ENCODE results near the gene UBAC2.

Gene UBAC2

DNA sequence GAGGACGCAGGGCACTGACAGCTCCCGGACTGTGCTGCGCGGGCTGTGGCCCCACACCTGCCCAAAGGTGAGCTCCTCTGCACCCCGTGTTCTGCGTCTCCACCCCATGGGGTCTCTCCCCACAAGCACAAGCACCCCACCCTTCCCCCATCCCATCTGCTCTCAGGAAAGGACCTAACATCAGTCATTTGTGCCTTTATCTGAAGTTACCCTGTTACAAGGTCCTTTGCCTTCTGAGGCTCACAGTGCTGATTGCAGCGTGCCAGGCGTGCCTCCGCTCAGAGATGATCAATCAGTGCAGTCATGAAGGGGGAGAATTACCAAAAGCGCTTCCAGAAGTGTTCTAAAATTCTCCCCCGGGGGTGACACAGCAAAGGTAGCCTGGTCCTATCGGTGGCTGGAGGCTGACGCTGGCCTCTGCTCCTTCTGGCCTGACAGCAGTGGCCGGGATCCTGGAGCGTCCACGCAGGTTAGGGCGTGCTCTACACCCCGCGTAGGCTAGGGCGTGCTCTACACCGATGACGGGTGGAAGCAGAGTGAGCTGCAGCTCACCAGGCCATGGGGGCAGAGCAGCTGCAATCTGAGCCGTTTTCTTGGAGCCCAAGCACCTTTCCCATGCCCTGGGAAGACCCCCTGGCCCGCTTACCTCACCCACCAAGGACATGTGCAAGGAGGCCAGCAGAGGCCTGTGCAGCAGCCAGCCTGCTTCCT, 215.9 kb downstream of the UBAC2 start:
- no peak for DNase-seq (ENCODE audit: low read depth)

DNA sequence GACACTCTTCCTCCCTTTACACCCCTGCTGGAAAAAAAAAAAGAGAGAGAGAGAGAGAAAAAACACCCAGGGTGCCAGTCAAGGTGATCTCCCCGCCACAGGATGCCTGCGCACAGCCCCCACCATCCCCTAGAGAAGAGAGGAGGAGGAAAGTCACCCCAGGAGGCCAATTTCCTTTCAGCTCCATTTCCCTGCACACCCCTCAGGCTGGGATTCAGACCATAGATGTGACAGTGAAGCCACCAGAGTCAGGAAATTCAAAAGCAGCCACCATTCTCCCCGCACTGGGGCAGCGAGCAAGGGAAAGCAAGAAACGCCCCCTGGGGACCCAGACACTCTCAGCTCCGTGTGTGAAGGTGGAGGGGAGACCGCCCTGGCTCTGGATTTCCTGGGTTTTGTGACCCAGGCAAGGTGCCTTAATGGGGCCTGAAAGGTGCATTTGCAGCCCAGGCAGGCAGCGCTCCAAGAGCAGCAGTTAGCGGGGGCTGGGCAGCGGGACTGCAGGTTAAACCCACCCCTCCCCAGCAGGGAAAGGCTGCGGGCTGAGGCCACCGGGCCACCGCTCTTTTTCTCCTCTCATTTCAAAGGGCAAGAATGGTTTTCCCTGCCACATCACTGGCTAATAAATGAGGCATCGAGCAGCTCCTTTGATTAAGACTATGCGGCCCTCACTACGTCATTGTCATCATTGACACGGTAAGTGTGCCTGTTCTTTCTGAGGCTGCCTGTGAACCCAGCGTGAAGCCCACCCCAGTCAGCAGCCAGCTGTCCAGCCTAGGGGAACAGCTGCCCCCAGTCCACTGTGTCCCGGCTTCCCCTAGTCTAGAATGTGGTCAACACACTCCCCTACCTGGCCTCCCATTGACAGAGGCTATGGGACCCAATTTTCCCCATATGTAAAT, 216.8 kb downstream of the UBAC2 start:
- DNase-seq (ENCODE audit: low read depth), result no peak

DNA sequence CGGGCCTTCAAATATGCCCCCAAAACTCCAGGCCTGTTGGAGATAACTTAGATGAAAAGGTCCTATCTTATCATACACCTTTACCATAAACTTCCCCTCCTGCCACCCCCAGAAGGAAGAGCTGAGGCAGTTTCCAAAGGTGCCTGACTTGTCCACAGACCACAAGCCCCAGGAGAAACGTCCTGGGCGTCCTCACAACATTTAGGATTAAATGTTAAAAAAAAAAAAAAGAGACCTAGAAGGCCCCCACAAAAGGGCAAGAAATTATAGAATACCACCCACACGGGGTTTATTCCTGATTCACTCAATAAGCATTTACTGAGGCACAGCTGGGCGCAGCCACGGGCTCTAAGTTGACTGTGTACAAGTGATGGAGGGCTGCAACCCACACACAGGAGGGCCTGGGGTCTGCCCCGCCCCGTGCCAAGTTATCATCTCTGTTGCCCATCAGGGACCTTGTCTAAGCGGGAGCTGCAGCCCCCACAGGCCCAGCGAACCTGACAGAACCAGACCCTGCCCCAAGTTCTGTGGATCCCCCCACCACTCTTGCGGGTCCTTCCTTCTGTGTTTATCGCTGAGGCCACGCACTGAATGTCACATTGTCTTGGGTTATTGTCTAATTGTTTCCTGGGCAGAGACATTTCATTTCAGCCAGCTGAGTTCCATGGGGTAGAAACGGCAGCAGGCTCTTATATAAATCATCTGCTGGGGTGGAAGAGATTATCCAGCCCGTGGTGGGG, 217.6 kb downstream of the UBAC2 start:
- DNase-seq (ENCODE audit: low read depth), result no peak

DNA sequence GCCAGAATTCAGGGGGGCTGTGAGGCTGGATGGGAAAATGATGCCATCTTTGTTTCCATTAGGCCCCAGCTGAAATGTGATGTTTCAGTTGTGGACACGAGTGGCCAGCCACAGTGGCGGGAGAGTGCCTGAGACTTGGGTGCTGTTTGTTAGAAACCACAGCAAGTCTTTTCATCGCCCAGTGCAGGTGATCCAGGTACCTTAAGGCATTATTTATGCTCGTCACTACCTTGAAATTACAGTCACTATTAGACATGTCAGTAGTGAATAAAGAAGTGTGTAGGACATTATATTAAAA, 218.1 kb downstream of the UBAC2 start:
- DNase-seq (ENCODE audit: low read depth), result no peak

DNA sequence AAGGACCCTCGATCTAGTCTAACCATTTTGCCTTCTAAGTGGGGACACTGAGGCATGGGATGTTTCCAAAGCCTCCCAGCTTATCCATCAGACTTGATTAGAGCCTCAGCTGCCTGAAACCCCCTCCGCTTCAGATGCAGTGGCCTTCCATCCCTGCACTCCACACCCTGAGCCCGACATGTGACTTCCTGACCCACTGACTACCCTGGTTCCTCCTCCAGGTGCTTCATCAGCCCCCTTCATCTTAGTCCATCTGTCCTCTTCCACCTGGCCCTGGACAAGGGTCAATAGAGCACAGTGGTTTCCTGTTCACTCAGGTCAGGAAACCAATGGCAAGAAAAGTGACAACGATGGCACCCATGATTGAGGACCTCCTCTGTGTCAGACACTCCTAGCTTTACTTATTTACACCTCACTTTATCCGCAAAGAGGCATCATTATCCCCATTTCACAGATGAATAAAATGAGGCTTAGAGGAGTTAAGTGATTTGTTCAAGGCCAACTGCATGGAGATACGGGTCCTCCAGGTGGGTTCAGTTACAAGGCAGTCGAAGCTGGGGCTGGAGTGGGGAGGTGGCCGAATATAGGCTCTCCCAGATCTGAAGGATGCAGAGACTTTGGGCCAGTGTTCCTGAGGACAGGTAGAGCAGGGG, 219.1 kb downstream of the UBAC2 start:
- DNase-seq (ENCODE audit: low read depth), result no peak

GRCh38 chr13:99421271-99421670, 220.6 kb downstream of the UBAC2 start:
- DNase-seq (ENCODE audit: low read depth), result no peak

DNA sequence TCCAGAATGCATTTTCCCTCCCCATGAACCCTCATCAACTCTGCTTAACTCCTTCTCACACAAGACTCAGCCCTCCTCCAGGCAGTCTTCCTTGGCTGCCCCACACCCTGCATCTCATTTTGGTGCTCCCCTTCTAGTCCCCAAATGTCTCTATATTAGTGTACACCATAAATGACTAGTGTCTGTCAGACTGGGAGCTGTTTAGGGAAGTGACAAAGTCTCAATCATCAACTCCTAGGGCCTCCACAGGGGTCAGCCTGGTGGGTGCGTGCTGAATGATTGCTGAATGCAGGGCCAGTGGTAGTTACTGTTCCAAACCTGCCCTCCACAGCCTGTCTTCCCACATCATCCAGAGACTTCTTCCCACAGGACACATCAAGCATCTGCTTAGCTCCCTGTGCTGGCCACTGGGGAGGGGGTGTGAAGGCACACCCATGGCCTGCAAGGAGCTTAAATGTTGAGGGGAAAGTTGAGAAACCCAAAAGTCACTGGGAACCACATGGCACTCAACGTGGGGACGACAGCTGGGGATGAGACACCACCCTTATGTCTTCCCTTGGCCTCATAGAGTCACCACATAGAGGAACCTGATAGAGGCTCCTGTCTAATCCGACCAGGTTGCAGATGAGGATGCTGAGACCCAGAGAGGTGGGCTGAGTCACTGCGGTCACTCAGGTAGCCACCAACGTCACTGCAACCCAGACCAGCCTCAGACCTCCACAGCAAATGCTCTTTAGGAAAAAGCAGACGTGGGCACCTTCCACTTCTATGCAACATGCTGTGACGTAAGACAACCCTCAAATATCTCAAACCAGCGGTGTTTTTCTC, 221.3 kb downstream of the UBAC2 start:
- no peak for DNase-seq (ENCODE audit: low read depth)

- no peak for DNase-seq (ENCODE audit: low read depth)
Observed at GRCh38 chr13:99422586-99423220, 222.0 kb downstream of the UBAC2 start.

DNA sequence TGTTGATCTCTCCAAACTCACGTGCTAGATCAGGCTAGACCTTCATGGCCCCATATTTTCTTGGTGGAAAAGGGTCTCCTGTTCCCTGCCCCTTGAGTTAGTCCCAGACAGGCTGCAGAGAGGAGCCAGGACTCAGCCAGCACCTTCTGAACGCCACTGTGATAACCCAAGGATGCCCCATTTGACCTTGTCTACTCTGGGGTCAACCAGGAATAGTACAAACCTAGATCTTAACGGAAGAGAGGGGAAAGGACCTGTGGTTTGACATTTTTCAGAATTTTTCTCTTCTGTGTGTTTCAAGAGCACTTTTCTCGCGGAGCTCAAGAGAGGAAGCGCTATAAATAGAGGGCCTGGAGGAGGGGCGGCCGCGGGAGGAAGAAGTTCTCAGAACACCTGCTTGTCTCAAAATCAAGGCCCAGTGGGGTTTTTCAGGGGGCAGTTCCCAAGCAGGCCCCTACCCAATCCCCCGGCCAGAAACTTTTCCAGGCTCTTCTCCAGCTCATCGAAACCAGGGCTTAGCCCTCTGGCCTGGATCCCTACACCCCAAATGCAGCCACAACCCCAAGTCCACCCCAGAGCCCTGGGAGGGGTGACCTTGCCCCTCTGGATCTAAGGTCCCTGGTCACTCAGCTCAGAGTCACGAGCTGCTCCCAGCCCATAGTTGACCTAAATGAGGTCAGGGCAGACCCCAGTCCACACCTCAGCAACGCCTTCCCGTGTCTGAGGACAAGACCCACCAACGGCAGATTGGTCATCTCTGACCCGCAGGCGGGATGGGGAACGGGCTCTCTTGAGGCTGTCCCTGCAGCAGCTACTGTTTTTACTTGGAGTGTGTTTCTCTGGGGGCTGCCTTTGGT, 225.1 kb downstream of the UBAC2 start:
- DNase-seq (ENCODE audit: low read depth), result no peak

DNA sequence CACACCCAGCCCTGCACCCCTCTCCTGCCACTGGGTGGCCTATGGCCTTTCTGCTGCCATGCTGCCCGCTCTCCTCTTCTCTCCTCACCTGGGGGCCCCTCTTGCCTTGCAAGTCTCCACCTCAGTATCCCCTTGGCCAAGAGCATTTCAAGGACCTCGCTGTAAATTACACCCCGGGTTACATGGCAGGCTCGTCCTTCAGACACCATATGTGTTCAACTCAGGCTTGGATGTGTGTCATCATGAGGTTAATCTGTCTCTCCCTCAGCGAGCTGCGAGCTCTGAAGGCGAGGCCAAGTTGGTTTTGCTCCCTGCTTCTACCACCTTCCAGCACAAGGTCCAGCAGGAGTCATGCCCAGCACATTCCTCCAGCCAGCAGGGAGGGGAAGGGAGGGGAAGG, 225.8 kb downstream of the UBAC2 start:
- DNase-seq (ENCODE audit: low read depth), result no peak

- no peak for DNase-seq (ENCODE audit: low read depth)
Observed at GRCh38 chr13:99429670-99430069, 229.0 kb downstream of the UBAC2 start.

DNA sequence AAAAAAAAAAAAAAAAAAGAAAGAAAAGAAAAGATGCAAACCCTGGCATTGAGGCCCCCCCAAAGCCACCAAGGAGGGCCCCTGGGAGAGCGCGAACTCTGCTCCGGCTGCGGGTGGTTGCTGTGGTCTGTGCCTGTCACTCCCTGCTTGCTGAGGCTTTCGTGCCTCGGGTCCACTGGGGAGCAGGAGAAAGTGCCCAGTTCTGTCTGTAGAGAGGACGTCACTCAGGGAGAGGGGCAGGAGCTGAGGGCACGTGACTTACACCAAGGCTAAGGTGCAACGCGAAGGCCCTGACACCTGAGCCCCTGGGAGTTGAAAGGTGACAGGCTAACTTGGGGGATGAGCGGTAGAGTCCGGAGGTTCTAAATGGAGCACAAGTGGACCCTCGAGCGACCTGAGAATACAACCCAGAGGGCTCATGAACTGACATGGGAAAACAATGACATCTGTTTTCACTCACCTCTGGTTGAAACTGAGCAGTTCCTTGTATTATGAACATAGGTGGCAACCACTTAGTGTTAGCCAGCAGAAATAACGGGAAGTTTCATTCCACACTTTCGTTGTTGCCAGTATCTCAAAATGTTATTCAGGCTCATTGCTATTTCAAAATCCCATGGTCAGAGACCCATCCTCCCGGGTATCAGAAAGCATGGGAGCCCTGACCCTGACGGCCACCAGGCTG, 231.4 kb downstream of the UBAC2 start:
- DNase-seq (ENCODE audit: low read depth), result no peak

- DNase-seq (ENCODE audit: low read depth), result peak; percentile 82
Observed at GRCh38 chr13:99432609-99433542, 232.2 kb downstream of the UBAC2 start.

- no peak for DNase-seq (ENCODE audit: low read depth)
Observed at GRCh38 chr13:99433543-99434075, 233.0 kb downstream of the UBAC2 start.

DNA sequence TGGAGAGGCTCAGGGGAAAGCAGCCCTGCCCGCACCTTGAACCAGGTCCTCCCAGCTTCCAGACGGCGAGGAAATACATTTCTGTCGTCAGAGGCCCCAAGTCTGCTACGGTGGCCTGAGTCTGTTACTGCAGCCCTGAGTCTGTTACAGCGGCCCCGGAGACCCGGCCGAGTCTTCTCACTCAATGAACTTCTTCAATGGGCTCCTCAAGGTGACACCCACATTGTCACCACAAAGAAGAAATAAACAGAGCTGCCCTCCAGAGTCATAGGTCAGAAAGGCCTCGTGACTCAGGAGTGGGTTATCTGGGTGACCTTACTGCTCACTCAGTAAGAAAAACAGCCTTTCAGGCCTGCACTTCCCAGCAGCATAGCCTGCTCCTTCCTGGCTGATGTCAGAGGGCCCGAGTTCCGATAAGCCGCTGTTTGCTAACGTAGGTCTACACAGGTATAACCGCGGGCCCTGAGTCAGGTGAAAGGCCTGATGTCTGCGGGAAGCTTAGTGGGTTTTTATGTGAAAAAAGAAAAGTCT, 233.7 kb downstream of the UBAC2 start:
- peak; percentile 61 for DNase-seq (ENCODE audit: low read depth)

DNA sequence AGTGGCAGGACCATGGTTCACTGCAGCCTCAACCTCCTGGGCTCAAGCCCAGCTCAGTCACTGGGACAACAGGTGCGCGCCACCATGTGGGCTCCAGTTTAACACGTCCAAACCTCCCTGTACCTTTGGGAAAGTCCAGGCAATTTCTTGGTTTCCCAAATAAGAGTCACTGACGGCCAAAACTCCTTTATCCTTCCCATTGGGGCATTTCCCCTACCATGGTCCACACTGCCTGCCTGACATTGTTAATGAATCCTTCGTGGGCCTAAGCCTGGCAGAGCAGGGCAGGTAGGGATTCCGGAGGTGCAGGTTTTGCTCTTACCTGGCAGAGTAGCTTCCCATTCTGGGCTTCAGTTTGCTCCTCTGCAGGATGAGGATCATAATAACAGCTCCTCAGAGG, 234.5 kb downstream of the UBAC2 start:
- no peak for DNase-seq (ENCODE audit: low read depth)

- DNase-seq (ENCODE audit: low read depth), result no peak
Observed at GRCh38 chr13:99435998-99436397, 235.3 kb downstream of the UBAC2 start.
